Loucy (cell line): Measurements from ENCODE around the gene KRTAP10-8.

Experiments
- EZH2phosphoT487 ChIP-seq: fragments of 200-600 bp; IDR thresholded peaks from 2 replicates; pipeline ENCODE4 v1.6.1; 2018; ENCODE audit warnings: antibody characterized with exemption, mild to moderate bottlenecking, moderate library complexity, borderline replicate concordance
- TF ChIP-seq, protein P1 (sequence below): fragments of 200-600 bp; sonication (generic); conservative IDR thresholded peaks from 2 replicates; pipeline ENCODE4 v1.5.1; 2014; ENCODE audit warnings: mild to moderate bottlenecking, antibody characterized with exemption, low read length

DNA sequence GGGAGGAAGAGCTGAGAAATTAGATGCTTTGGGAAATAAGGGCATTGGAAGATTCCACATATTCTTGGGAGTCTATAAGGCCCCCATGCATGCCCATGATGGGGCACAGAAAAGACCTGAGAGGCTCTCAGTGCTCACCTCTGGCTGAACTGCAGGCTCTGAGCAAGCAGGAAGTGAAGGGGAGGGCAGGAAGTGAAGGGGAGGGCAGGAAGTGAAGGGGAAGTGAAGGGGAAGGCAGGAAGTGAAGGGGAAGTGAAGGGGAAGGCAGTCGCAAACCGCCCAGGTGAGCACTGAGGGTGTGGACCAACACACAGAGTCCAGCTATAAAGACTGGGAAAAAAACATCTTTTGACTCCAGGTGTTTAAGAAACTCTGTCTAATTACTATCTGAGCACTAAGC lies 18.6 kb downstream of the KRTAP10-8 start:
- TF ChIP-seq, protein P1, sequence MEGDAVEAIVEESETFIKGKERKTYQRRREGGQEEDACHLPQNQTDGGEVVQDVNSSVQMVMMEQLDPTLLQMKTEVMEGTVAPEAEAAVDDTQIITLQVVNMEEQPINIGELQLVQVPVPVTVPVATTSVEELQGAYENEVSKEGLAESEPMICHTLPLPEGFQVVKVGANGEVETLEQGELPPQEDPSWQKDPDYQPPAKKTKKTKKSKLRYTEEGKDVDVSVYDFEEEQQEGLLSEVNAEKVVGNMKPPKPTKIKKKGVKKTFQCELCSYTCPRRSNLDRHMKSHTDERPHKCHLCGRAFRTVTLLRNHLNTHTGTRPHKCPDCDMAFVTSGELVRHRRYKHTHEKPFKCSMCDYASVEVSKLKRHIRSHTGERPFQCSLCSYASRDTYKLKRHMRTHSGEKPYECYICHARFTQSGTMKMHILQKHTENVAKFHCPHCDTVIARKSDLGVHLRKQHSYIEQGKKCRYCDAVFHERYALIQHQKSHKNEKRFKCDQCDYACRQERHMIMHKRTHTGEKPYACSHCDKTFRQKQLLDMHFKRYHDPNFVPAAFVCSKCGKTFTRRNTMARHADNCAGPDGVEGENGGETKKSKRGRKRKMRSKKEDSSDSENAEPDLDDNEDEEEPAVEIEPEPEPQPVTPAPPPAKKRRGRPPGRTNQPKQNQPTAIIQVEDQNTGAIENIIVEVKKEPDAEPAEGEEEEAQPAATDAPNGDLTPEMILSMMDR = no peak
- no peak for TF ChIP-seq EZH2phosphoT487
